ENCODE data around the gene FAM181A. TPM values are rescaled to one million over a fixed set of nuclear protein-coding genes. Genes with fewer than 3 reads are reported as not detected.

The FAM181A gene
- total RNA-seq, 1 donor from 2014 or later: not detected

DNA sequence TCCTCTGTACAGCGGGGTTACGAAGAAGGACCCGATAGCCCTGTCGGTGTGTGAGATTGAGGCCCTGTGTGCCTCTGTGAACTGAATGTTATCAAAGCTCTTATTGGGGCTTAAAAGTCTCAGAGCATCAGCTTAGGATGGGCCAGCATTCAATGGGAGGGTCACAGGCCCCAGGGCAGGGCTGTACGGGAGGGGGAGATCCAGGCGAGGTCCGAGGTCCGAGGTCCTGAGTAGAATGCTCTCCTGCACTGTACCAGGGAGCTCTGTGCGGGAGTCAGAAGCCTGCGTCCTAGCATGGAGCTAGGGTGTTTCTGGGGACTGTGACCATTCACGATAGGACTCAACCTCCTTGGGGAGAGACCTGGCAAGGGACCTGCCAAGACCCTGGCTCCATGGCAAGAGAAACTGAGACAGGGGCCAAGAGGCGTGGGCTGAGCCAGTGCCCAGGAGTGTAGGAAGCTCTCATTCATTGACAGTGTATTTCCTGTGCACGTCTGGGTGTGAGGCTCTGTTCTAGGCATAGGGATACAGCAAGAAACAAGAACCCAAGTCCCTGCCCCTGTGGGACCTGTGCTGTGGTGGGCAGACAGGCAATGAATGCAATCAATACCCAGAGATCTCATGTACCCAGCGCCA is 12.0 kb upstream of the FAM181A start:
- CTCF ChIA-PET: no interaction called here
- no peaks in the 10 kb centered on the region for H3K9me3 Mint-ChIP-seq

DNA sequence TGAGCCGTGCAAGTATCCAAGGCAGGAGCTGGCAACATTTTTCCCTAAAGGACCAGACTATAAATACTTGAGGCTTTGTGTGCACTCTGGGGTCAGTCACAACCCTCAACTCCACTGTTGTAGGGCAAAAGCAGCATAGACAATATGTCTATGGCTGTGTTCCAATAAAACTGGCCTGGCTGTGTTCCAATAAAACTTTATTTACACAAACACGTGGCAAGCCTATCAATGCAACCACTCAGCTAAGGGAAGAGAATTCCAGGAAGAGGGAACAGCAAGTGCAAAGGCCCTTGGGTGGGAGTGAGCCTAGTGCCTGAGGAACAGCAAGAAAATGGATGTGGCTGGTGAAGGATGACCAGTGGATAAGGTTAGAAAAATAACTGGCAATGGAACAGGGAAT is 11.3 kb upstream of the FAM181A start:
- ChIA-PET CTCF (no interaction called here), POLR2A (no interaction called here)
- peaks cover 7% of the 10 kb centered on the region for H3K27me3 Mint-ChIP-seq
- H3K4me1 Mint-ChIP-seq: no peaks in the 10 kb centered on the region
- TF ChIP-seq, protein P1, sequence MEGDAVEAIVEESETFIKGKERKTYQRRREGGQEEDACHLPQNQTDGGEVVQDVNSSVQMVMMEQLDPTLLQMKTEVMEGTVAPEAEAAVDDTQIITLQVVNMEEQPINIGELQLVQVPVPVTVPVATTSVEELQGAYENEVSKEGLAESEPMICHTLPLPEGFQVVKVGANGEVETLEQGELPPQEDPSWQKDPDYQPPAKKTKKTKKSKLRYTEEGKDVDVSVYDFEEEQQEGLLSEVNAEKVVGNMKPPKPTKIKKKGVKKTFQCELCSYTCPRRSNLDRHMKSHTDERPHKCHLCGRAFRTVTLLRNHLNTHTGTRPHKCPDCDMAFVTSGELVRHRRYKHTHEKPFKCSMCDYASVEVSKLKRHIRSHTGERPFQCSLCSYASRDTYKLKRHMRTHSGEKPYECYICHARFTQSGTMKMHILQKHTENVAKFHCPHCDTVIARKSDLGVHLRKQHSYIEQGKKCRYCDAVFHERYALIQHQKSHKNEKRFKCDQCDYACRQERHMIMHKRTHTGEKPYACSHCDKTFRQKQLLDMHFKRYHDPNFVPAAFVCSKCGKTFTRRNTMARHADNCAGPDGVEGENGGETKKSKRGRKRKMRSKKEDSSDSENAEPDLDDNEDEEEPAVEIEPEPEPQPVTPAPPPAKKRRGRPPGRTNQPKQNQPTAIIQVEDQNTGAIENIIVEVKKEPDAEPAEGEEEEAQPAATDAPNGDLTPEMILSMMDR (IDR thresholded peaks at IDR 0.05): no peak
- no peak overlapping the region for H3K4me3 Mint-ChIP-seq
- H3K9me3 Mint-ChIP-seq: no peaks in the 10 kb centered on the region
- H3K27ac Mint-ChIP-seq: no peak overlapping the region
- no peak for DNase-seq
- intact Hi-C loops (cut with micrococcal nuclease): no loop called here
- no peak for ATAC-seq (ENCODE audit: low read depth)
- no peaks in the 10 kb centered on the region for H3K36me3 Mint-ChIP-seq (ENCODE audit: low read depth)

More for the DNA sequence above, 12.0 kb upstream of the FAM181A start:
- TF ChIP-seq, protein P1 (IDR thresholded peaks at IDR 0.05): no peak
- Mint-ChIP-seq H3K36me3 (ENCODE audit: low read depth) (no peaks in the 10 kb centered on the region), H3K4me3 (no peak overlapping the region), H3K4me1 (no peaks in the 10 kb centered on the region), H3K27me3 (peaks cover 7% of the 10 kb centered on the region), H3K27ac (no peak overlapping the region)
- POLR2A ChIA-PET: no interaction called here
- intact Hi-C loops (cut with micrococcal nuclease): no loop called here
- DNase-seq: no peak
- no peak for ATAC-seq (ENCODE audit: low read depth)

DNA sequence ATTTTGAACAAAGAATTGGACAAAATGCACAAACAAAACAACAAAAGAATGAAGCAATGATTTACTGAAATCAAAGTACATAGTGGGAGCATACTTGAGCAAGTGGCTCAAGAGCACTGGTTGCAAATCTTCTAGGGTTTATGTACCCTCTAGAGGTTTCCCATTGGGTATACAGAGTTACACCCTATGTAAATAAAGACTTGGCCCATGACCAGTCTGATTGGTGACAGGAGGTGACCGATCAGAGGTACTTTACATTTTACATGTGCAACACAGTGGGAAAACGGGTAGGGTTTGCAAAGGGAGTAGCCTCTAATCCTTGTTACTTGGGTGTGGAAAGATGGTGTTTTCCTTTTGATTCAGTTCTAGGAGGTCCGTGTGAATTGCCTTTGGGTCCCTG is 10.6 kb upstream of the FAM181A start:
- no peak for DNase-seq
- no peak for ATAC-seq (ENCODE audit: low read depth)
- Mint-ChIP-seq H3K4me3 (no peak overlapping the region), H3K27me3 (peaks cover 7% of the 10 kb centered on the region), H3K27ac (no peak overlapping the region), H3K4me1 (no peaks in the 10 kb centered on the region), H3K36me3 (ENCODE audit: low read depth) (no peaks in the 10 kb centered on the region), H3K9me3 (no peaks in the 10 kb centered on the region)
- CTCF ChIA-PET: no interaction called here
- intact Hi-C loops (cut with micrococcal nuclease): no loop called here
- POLR2A ChIA-PET: no interaction called here
- TF ChIP-seq, protein P1 (IDR thresholded peaks at IDR 0.05): no peak

DNA sequence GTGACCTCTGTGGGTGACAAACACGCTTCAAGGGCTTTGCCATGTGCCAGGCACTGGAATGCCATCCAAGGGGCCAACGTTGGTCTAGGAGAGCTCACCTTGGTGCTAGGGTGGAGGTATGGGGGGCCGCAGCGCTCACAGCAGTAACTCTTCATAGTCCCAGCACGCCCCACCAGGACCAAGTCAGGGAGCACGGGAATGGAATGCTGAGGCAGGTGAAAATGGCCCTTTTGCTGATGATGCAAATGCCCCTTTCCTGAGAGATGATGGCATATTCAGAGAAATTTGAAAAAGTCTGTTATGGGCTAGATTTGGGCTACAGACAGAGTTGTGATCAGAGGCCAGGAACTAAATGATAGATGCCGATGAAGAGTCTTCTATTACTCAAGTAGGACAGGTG is 10.0 kb upstream of the FAM181A start:
- H3K4me1 Mint-ChIP-seq: no peaks in the 10 kb centered on the region

DNA sequence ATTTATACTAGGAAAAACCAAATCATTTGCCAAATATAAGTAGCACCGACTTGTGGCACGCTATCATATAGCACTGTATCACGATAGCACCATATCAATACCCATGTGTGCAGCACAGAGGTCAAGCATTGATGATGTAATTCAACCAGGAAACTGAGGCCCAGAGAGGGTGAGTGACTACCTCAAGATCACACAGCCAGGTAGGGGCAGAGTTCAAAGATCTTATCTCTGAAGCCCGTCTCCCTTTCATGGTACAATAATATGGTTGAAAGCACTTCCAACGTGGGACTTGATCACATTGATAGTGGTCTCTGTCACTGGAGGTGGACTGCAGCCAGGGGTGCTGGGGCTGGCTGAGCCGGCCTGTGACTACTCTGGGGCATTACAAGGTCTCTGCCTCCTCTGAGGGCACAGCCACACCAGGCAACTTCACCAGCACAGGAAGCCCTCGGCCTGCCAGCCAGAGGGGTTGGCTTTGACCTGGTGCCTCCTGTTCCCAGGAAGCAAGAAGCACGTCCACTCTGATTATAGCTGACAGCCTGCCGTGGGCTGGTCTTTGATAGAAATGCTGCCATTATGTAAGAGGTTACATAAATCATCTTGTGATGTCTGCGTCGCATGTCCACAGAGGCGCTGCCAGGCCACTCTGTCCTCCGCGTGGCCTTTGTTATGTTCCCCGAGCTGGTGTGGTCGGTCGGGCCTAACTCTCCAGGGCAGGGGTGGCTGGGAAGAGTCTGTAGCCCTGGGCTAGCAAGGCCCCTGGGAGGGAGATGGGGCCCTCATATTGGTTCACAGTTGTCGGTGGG is 5.9 kb upstream of the FAM181A start:
- TF ChIP-seq, protein P1 (IDR thresholded peaks at IDR 0.05): no peak
- H3K4me3 Mint-ChIP-seq: no peak overlapping the region
- H3K4me1 Mint-ChIP-seq: no peaks in the 10 kb centered on the region
- no peak for DNase-seq
- H3K36me3 Mint-ChIP-seq (ENCODE audit: low read depth): no peaks in the 10 kb centered on the region
- H3K9me3 Mint-ChIP-seq: no peaks in the 10 kb centered on the region
- ChIA-PET CTCF (no interaction called here), POLR2A (interaction anchor here (0.5 kb wide), 1 partner anchor 65 kb away, joined by 3 read pairs; no protein-coding TSS in a partner anchor)
- peaks cover 6% of the 10 kb centered on the region for H3K27me3 Mint-ChIP-seq
- no peak overlapping the region for H3K27ac Mint-ChIP-seq
- ATAC-seq (ENCODE audit: low read depth): no peak
- intact Hi-C loops (cut with micrococcal nuclease): no loop called here

More for the DNA sequence above, 10.0 kb upstream of the FAM181A start:
- DNase-seq (no peak), ATAC-seq (ENCODE audit: low read depth) (no peak)
- Mint-ChIP-seq H3K9me3 (no peaks in the 10 kb centered on the region), H3K27ac (no peak overlapping the region), H3K27me3 (peaks cover 7% of the 10 kb centered on the region), H3K4me3 (no peak overlapping the region), H3K36me3 (ENCODE audit: low read depth) (no peaks in the 10 kb centered on the region)
- POLR2A ChIA-PET: no interaction called here
- intact Hi-C loops (cut with micrococcal nuclease): no loop called here
- TF ChIP-seq, protein P1 (IDR thresholded peaks at IDR 0.05): no peak
- CTCF ChIA-PET: no interaction called here
